Lung (tissue), 12 donors: Measurements from ENCODE around the gene IKBKE. TPM values are rescaled to one million over a fixed set of nuclear protein-coding genes. Genes with fewer than 3 reads are reported as not detected.

Experiments used
- ATAC-seq: fragments of 200-7000 bp; cut with Tn5 transposase; one replicate; pipeline ENCODE4 v1.9.1; 2020; ENCODE audit warnings: moderate number of reproducible peaks; ENCODE audit not compliant: insufficient read depth, low FRiP score
- DNase-seq, 3 donors: peaks; one replicate each; pipeline ENCODE4 v3.0.0-alpha.2; 2013 to 2017
- H3K27ac ChIP-seq, 2 donors: one replicate each; pipeline ENCODE4 v1.5.1; 2013; ENCODE audit warnings: mild to moderate bottlenecking in 2 of 2, moderate library complexity in 2 of 2, control low read depth in 1 of 2, inconsistent platforms in 1 of 2, low read depth in 1 of 2, low read length in 1 of 2
- H3K27me3 ChIP-seq, 3 donors: one replicate each; pipeline ENCODE4 v1.5.1; 2013; ENCODE audit warnings: low read length in 2 of 3; ENCODE audit not compliant: control insufficient read depth in 3 of 3, insufficient read depth in 3 of 3
- H3K36me3 ChIP-seq, 4 donors: one replicate each; pipeline ENCODE4 v1.5.1; 2013; ENCODE audit warnings: low read length in 4 of 4, mild to moderate bottlenecking in 1 of 4, moderate library complexity in 1 of 4; ENCODE audit not compliant: control insufficient read depth in 4 of 4, insufficient read depth in 4 of 4
- H3K4me1 ChIP-seq, 5 donors: one replicate each; pipeline ENCODE4 v1.5.1; 2013; ENCODE audit warnings: low read length in 5 of 5, mild to moderate bottlenecking in 2 of 5, moderate library complexity in 1 of 5; ENCODE audit not compliant: control insufficient read depth in 5 of 5, insufficient read depth in 5 of 5
- H3K4me3 ChIP-seq: one replicate; pipeline ENCODE4 v1.5.1; 2013; ENCODE audit warnings: mild to moderate bottlenecking, control low read depth, moderate library complexity
- H3K9ac ChIP-seq, 2 donors: one replicate each; pipeline ENCODE4 v1.5.1; 2013; ENCODE audit warnings: low read length in 2 of 2, control low read depth in 1 of 2; ENCODE audit not compliant: insufficient read depth in 1 of 2
- H3K9me3 ChIP-seq, 4 donors: one replicate each; pipeline ENCODE4 v1.5.1; 2013; ENCODE audit warnings: low read length in 3 of 4, mild to moderate bottlenecking in 1 of 4, moderate library complexity in 1 of 4; ENCODE audit not compliant: control insufficient read depth in 4 of 4, insufficient read depth in 3 of 4
- WGBS, 2 donors: extraction: QIAGEN DNeasy Blood & Tissue Kit; methylation state at CpG; one replicate each; pipeline ENCODE4 v1.1.7; 2013; 5-methylcytosine and 5-hydroxymethylcytosine counted together
- polyA plus RNA-seq, 2 donors: library from polyadenylated mRNA; stranded (reverse); fragments of 200-250 nt; gene quantifications; one replicate each; pipeline ENCODE4 v1.2.1, GENCODE V29; 2013
- total RNA-seq, 2 donors: library from RNA; depleted of rRNA in 1 of 2; stranded (reverse); fragments of >200 nt in 1 of 2; gene quantifications; one replicate each; pipeline ENCODE4 v1.2.1, GENCODE V29; 2014 to 2021
- TF ChIP-seq, protein P1 (sequence below): IDR thresholded peaks from 2 replicates; pipeline ENCODE4 v1.5.1; 2012; ENCODE audit warnings: mild to moderate bottlenecking; ENCODE audit errors: control extremely low read depth, extremely low read depth
- donor health status: control.
- donor health status: control.
- donor health status: Bipolar disorder and iron deficiency.
- donor health status: healthy.
- donor health status: DM: yes; HTN: yes; CAD: no.

IKBKE gene
- total and polyA plus RNA-seq, 4 donors, result 6.1 to 17.1 (median 11.7) TPM

DNA sequence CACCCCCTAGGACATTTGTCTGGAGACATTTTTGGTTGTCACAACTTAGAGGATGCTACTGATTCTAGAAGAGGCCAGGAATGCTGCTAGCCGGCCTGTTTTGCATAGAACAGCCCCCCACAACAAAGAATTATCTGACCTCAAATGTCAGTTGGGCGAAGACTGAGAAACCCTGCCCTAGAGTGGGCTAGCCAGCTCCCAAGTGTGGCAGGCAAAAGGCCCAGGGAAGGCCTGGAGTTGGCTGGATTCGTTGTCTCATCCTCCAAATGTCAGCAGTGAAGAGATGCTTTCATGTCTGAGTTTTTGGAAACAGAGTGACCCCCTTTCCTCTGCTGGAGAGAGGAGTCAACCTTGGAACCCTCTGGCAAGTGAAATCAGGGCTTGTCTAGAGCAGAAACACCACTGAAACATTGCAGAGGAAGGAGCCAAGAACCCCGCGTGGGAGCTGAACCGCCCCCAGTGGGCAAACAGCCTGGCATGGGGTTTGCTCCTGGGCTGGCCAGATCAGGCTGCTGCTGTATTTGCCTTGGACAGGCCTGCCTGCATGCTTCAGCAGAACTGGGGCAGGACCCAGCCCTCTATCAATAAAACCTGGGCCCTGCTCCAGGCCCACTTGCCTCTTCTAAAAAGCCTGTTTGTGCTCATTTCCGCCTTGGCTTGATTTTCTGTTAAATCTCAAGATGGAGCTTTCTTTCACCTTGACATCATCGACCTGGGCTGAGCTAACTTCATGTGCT, 69.9 kb downstream of the IKBKE start:
- Histone ChIP-seq H3K36me3 (no peaks in the 10 kb centered on the region), H3K27ac (peak overlapping the region in 1 of 2 donors; percentile 79), H3K9me3 (no peaks in the 10 kb centered on the region), H3K27me3 (no peaks in the 10 kb centered on the region), H3K9ac (no peak overlapping the region), H3K4me3 (no peak overlapping the region), H3K4me1 (peaks cover 0 to 10% (median 0%) of the 10 kb centered on the region in 5 donors)
- TF ChIP-seq, protein P1, sequence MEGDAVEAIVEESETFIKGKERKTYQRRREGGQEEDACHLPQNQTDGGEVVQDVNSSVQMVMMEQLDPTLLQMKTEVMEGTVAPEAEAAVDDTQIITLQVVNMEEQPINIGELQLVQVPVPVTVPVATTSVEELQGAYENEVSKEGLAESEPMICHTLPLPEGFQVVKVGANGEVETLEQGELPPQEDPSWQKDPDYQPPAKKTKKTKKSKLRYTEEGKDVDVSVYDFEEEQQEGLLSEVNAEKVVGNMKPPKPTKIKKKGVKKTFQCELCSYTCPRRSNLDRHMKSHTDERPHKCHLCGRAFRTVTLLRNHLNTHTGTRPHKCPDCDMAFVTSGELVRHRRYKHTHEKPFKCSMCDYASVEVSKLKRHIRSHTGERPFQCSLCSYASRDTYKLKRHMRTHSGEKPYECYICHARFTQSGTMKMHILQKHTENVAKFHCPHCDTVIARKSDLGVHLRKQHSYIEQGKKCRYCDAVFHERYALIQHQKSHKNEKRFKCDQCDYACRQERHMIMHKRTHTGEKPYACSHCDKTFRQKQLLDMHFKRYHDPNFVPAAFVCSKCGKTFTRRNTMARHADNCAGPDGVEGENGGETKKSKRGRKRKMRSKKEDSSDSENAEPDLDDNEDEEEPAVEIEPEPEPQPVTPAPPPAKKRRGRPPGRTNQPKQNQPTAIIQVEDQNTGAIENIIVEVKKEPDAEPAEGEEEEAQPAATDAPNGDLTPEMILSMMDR, result no peak
- DNase-seq (peak; percentile 63 to 87 (median 65)), ATAC-seq (peak; percentile 80)
- 50 to 74% methylated on average over 8 of the region's 8 CpGs for WGBS, 2 donors

DNA sequence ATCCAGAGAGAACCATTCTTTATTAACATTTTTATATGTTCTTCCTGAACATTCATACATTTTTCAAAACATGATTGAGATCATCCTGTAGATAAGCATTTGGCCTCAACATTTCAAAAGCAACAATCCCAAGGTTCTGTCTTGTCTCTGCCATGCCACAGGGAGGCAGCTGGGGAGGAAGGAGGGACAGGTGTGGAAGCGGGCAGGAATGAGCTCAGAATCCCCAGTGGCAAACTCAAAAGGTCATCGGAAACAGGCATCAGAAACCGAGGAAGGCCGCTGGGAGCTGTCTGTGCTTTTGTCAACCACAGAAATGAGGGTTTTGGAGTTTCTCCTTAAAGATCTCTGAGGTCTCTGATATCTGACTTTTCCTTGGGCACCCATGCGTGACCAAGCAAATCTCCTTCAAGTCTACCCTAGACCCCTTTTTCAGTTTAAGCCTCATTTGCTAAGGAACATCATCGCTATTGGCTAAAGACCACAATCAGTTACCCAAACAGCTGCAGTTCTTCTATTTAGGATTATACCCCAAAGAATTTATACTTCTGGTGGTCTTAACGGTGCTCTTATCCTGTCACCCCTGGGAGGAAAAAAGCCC, 71.1 kb downstream of the IKBKE start:
- Histone ChIP-seq H3K27me3 (no peaks in the 10 kb centered on the region), H3K27ac (peak overlapping the region in 1 of 2 donors; percentile 79), H3K9ac (peak overlapping the region in 1 of 2 donors; percentile 24), H3K9me3 (no peaks in the 10 kb centered on the region), H3K4me3 (no peak overlapping the region), H3K4me1 (peaks cover 0 to 10% (median 0%) of the 10 kb centered on the region in 5 donors), H3K36me3 (no peaks in the 10 kb centered on the region)
- ATAC-seq (no peak), DNase-seq (no peak)
- 95 to 97% methylated on average over 7 of the region's 7 CpGs for WGBS, 2 donors
- TF ChIP-seq, protein P1, result no peak

DNA sequence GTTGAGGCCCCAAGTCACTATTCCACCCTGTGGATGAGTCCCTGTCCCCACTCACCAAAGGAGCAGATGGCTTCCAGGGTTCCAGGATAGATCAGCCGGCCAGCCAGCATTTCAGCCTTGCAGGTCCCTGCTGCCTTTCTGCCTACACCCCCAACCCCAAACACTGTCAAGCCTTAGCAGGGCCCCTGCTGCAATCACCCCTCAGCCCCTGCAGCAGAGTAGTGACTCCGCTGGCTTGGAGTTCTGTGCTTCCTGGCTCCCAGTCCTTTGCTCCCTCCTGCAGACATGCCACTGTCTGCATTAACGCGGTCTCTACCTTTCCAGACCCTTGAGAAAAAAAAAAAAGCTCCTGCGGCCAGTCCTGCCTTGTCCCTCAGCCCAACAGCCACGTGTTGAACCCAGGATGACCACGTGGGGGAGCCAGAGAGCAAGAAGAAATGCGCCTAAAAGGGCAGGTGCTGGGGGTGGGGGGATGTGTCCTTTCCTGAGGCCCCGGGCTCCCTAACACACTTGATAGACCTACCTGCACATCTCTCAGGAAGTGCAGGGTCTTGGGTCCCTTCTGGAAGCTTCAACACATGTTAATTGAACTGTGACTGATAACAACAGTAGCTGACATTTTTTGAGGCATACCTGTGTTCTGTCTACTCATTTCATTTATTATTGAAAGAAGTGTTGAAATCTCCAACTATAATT, 74.4 kb downstream of the IKBKE start:
- no peaks in the 10 kb centered on the region for H3K27me3 ChIP-seq
- ATAC-seq (peak; percentile 71), DNase-seq (peak; percentile 65 to 74 (median 72))
- TF ChIP-seq, protein P1, result peak; percentile 75
- no peaks in the 10 kb centered on the region for H3K9me3 ChIP-seq
- H3K4me3 ChIP-seq, result no peak overlapping the region
- H3K4me1 ChIP-seq, result peaks cover 0 to 7% (median 0%) of the 10 kb centered on the region in 5 donors
- 12 to 15% methylated on average over 9 of the region's 9 CpGs for WGBS, 2 donors
- H3K9ac ChIP-seq, result no peak overlapping the region
- H3K27ac ChIP-seq, result no peak overlapping the region
- no peaks in the 10 kb centered on the region for H3K36me3 ChIP-seq
